Fibroblast of the aortic adventitia (primary cell): Measurements from ENCODE around the gene HSPD1. TPM values are rescaled to one million over a fixed set of nuclear protein-coding genes. Genes with fewer than 3 reads are reported as not detected.
"Not testable (repeated sequence)": the region's sequence is repeated elsewhere in the genome, so short reads cannot be mapped to it uniquely, and the experiment has no call there.

Experiments
- DNase-seq: peaks from one replicate; pipeline ENCODE4 v3.0.0-alpha.2; 2010; ENCODE audit warnings: low read depth
- H3K4me3 ChIP-seq: 2 replicates; pipeline ENCODE4 v1.5.1; 2011; ENCODE audit warnings: low read depth, mild to moderate bottlenecking, control low read depth, low read length, moderate library complexity
- CTCF ChIP-seq: IDR thresholded peaks from 2 replicates; pipeline ENCODE4 v1.5.1; 2011; ENCODE audit warnings: mild to moderate bottlenecking, low read length, control low read depth, inconsistent platforms; ENCODE audit not compliant: insufficient read depth
- total RNA-seq: library from RNA; depleted of rRNA; stranded (reverse); fragments of >200 nt; gene quantifications from 2 replicates; pipeline ENCODE4 v1.2.3, GENCODE V29; 2012; ENCODE audit warnings: low replicate concordance

The HSPD1 gene
- total RNA-seq, 1 donor = 158 TPM

GRCh38 chr2:197498235-197498936, 1.3 kb downstream of the HSPD1 start:
- H3K4me3 ChIP-seq = peak overlapping the region; percentile 90
- no peak for TF ChIP-seq CTCF
- peak; percentile 36 for DNase-seq

- TF ChIP-seq CTCF = no peak
- H3K4me3 ChIP-seq = no peak overlapping the region
These were observed 2.3 kb downstream of the HSPD1 start for GRCh38 chr2:197497326-197497725.

GRCh38 chr2:197496695-197497094, 2.9 kb downstream of the HSPD1 start:
- TF ChIP-seq CTCF = no peak
- no peak overlapping the region for H3K4me3 ChIP-seq
- no peak for DNase-seq

More at GRCh38 chr2:197497326-197497725, 2.3 kb downstream of the HSPD1 start:
- DNase-seq = no peak

GRCh38 chr2:197495433-197496134, 4.1 kb downstream of the HSPD1 start:
- DNase-seq = no peak
- H3K4me3 ChIP-seq = no peak overlapping the region
- TF ChIP-seq CTCF = no peak

- DNase-seq = no peak
- no peak overlapping the region for H3K4me3 ChIP-seq
- TF ChIP-seq CTCF = no peak
These were observed 12.3 kb downstream of the HSPD1 start for GRCh38 chr2:197487385-197487784.

GRCh38 chr2:197486175-197486574, 13.5 kb downstream of the HSPD1 start:
- H3K4me3 ChIP-seq = no peak overlapping the region
- no peak for TF ChIP-seq CTCF
- no peak for DNase-seq

GRCh38 chr2:197484248-197484647, 15.4 kb downstream of the HSPD1 start:
- DNase-seq, H3K4me3 ChIP-seq: not testable (repeated sequence)
